ENCODE data around the gene C11orf21. TPM values are rescaled to one million over a fixed set of nuclear protein-coding genes. Genes with fewer than 3 reads are reported as not detected.

C11orf21 gene
- total and polyA plus RNA-seq, 9 of the 15 experiments (the other 6 are each of a cell fraction or from before 2014, with no cell fraction given) = 0.10 to 2.6 (median 2.0) TPM

GRCh38 chr11:2325123-2325522 lies 23.4 kb upstream of the C11orf21 start:
- ChIA-PET CTCF (ENCODE audit: low intra/inter-chr PET ratio) (interaction anchor here (0.9 kb wide), 1 partner anchor 13 kb away, joined by 3 read pairs; no protein-coding TSS in a partner anchor), POLR2A (no interaction called here)
- in situ Hi-C loops (cut with MboI) (no loop called here), intact Hi-C loops (cut with micrococcal nuclease) (no loop called here)
- DNase-seq (ENCODE audit: extremely low read depth in 1 of 4, low spot score in 3 of 4) = no peak
- no peaks in the 10 kb centered on the region for H3K79me2 ChIP-seq (ENCODE audit: control insufficient read depth, insufficient read depth, low read length)
- no peak overlapping the region for H3K4me3 ChIP-seq
- no peaks in the 10 kb centered on the region for H3K9me3 ChIP-seq (replicated peaks; ENCODE audit: control insufficient read depth, insufficient read depth, low read depth, low read length)
- no peak for TF ChIP-seq PRDM10 (IDR thresholded peaks at IDR 0.05; ENCODE audit: partially characterized antibody)
- TF ChIP-seq BDP1 (IDR thresholded peaks at IDR 0.05; ENCODE audit: insufficient read depth, insufficient read length) = no peak
- H3K27ac ChIP-seq (ENCODE audit: extremely low read depth, low read depth, low read length) = no peak overlapping the region
- no TSS peak for BruUV-seq (replicated peaks)
- no peaks in the 10 kb centered on the region for H4K20me1 ChIP-seq (replicated peaks; ENCODE audit: control insufficient read depth, insufficient read depth, low read length)
- no peaks in the 10 kb centered on the region for H3K9me1 ChIP-seq (ENCODE audit: control insufficient read depth, insufficient read depth, low read length)
- peaks cover 0 to 4% of the 10 kb centered on the region in 2 experiments; a peak in 2 of 5 replicates for H3K4me1 ChIP-seq (replicated peaks in 1 of 2; ENCODE audit: control insufficient read depth in 2 of 2, insufficient read depth in 2 of 2, low read length in 2 of 2)
- H3K36me3 ChIP-seq (ENCODE audit: control insufficient read depth, insufficient read depth, low read length) = no peaks in the 10 kb centered on the region
- no peak for ATAC-seq
- WGBS (ENCODE audit: insufficient coverage, low coverage, missing lambda C conversion rate) = 12% methylated on average over 4 of the region's 4 CpGs
- H3K27me3 ChIP-seq (ENCODE audit: control insufficient read depth in 2 of 2, insufficient read depth in 2 of 2, low read length in 2 of 2) = peaks cover 32 to 60% of the 10 kb centered on the region in 2 experiments; a peak in 4 of 5 replicates
- no peak for FAIRE-seq
- no peak overlapping the region for H2AFZ ChIP-seq (ENCODE audit: low read depth, low read length)
- H3K4me2 ChIP-seq (ENCODE audit: insufficient read depth, low read length) = no peak overlapping the region
- H3K9ac ChIP-seq (ENCODE audit: insufficient read depth in 1 of 2, low read depth in 2 of 2, low read length in 2 of 2) = no peak overlapping the region

Measured in K562 (cell line).